HepG2 (cell line): ENCODE measurements around the gene SAXO1. TPM values are rescaled to one million over a fixed set of nuclear protein-coding genes. Genes with fewer than 3 reads are reported as not detected.

Source experiments
- CSRNP2 ChIP-seq: sonication (generic); formaldehyde crosslinking; conservative IDR thresholded peaks from 2 replicates; pipeline ENCODE4 v1.8.0; 2022; ENCODE audit warnings: low read depth, missing genetic modification reagents
- DMAP1 ChIP-seq: IDR thresholded peaks from 2 replicates; pipeline ENCODE4 v1.6.1; 2016
- HMGXB3 ChIP-seq: sonication (generic); formaldehyde crosslinking; IDR thresholded peaks from 2 replicates; pipeline ENCODE4 v1.4.0; 2020; ENCODE audit warnings: missing genetic modification reagents, borderline replicate concordance
- NFE2 ChIP-seq: sonication (generic); formaldehyde crosslinking; IDR thresholded peaks from 2 replicates; pipeline ENCODE4 v1.4.0; 2020; ENCODE audit warnings: missing genetic modification reagents
- PHF21A ChIP-seq: sonication (generic); formaldehyde crosslinking; IDR thresholded peaks from 2 replicates; pipeline ENCODE4 v1.5.0; 2020; ENCODE audit warnings: mild to moderate bottlenecking, missing genetic modification reagents
- RERE ChIP-seq: IDR thresholded peaks from 2 replicates; pipeline ENCODE4 v1.6.1; 2016; ENCODE audit warnings: low read depth, missing genetic modification reagents, missing compliant biosample characterization
- RNF2 ChIP-seq: fragments of 450-650 bp; conservative IDR thresholded peaks from 2 replicates; pipeline ENCODE4 v1.6.1; 2016; ENCODE audit warnings: low read depth
- SP4 ChIP-seq: sonication (generic); formaldehyde crosslinking; IDR thresholded peaks from 2 replicates; pipeline ENCODE4 v1.8.1; 2023; ENCODE audit warnings: mild to moderate bottlenecking, missing genetic modification reagents
- TCF12 ChIP-seq, 2 experiments: fragments of 450-650 bp in 1 of 2; sonication (generic) in 1 of 2; formaldehyde crosslinking in 1 of 2; IDR thresholded peaks; 2 replicates each; pipeline versions ENCODE4 v1.6.1 to v1.8.0; 2017 to 2022; ENCODE audit warnings: antibody characterized with exemption in 1 of 2, mild to moderate bottlenecking in 1 of 2, missing genetic modification reagents in 1 of 2, moderate library complexity in 1 of 2
- TEAD3 ChIP-seq: optimal IDR thresholded peaks from 2 replicates; pipeline ENCODE3; 2016; ENCODE audit warnings: borderline replicate concordance
- ZBTB25 ChIP-seq: IDR thresholded peaks from 2 replicates; pipeline ENCODE4 v1.6.1; 2018; ENCODE audit warnings: missing genetic modification reagents
- ZNF530 ChIP-seq: sonication (generic); formaldehyde crosslinking; IDR thresholded peaks from 2 replicates; pipeline ENCODE4 v1.5.0; 2020; ENCODE audit warnings: low read depth, mild to moderate bottlenecking, missing genetic modification reagents
- ZNF747 ChIP-seq: sonication (generic); formaldehyde crosslinking; IDR thresholded peaks from 2 replicates; pipeline ENCODE4 v1.8.1; 2023; ENCODE audit warnings: missing genetic modification reagents, mild to moderate bottlenecking, borderline replicate concordance
- ZNF775 ChIP-seq: sonication (generic); formaldehyde crosslinking; IDR thresholded peaks from 2 replicates; pipeline ENCODE4 v1.4.0; 2020; ENCODE audit warnings: missing genetic modification reagents, mild to moderate bottlenecking, moderate library complexity, borderline replicate concordance
- polyA plus RNA-seq, 8 experiments: library from polyadenylated mRNA; depleted of rRNA in 3 of 8; stranded (reverse) in 7 of 8; unstranded in 1 of 8; fragments of >200 nt; fragmentation: Illumina TruSeq in 4 of 8; extraction: Trizol in 4 of 8; gene quantifications; 2 replicates each; pipeline versions ENCODE4 v1.2.1 to v1.2.3, GENCODE V29; 2011 to 2016; ENCODE audit warnings: low read depth in 4 of 8, missing spikeins in 1 of 8, mixed read lengths in 1 of 8; ENCODE audit not compliant: insufficient read depth in 1 of 8
- total RNA-seq, 5 experiments: library from RNA; depleted of rRNA; stranded (reverse); fragments of >200 nt; fragmentation: Illumina TruSeq; extraction: Trizol; gene quantifications; 2 replicates each; pipeline ENCODE4 v1.2.3, GENCODE V29; 2016; ENCODE audit warnings: low read depth in 1 of 5

Gene SAXO1
- total and polyA plus RNA-seq, 2 of the 13 experiments (the other 11 are each of a cell fraction or from before 2014, with no cell fraction given), result not detected

- TF ChIP-seq HMGXB3 (CRISPR knock-in tag) (peak; percentile 80; the same call in 1 of the 2 replicates), NFE2 (CRISPR knock-in tag) (no peak), SP4 (CRISPR knock-in tag) (peak; percentile 88), ZBTB25 (CRISPR knock-in tag) (peak; percentile 94; the same call in 1 of the 2 replicates), TEAD3 (peak; percentile 67), PHF21A (CRISPR knock-in tag) (0 out of 2 replicates have a peak, but pooled peaks have one; percentile 77), RERE (CRISPR knock-in tag) (no peak), RNF2 (peak; percentile 12; the same call in 1 of the 2 replicates), TCF12 (IDR thresholded peaks at IDR 0.05) (no peak), TCF12 (CRISPR knock-in tag; IDR thresholded peaks at IDR 0.05) (no peak; the same call in 1 of the 2 replicates), ZNF530 (CRISPR knock-in tag) (no peak), ZNF775 (CRISPR knock-in tag) (no peak), CSRNP2 (CRISPR knock-in tag) (no peak), DMAP1 (peak; percentile 82), ZNF747 (CRISPR knock-in tag) (peak; percentile 92; the same call in 1 of the 2 replicates)
Observed at GRCh38 chr9:19048966-19049916, 16.2 kb upstream of the SAXO1 start, which contains the start of gene RRAGA (continued).
